GM12875 (cell line): ENCODE measurements around the gene SMAD9.

Experiments
- H3K4me3 ChIP-seq: one replicate; pipeline ENCODE4 v1.5.1; 2011; ENCODE audit warnings: low read depth, low read length, control low read depth
- TF ChIP-seq, protein P1 (sequence below): IDR thresholded peaks from 2 replicates; pipeline ENCODE4 v1.5.1; 2011; ENCODE audit warnings: low read depth, mild to moderate bottlenecking, control low read depth, inconsistent platforms, low read length, moderate library complexity, borderline replicate concordance; ENCODE audit not compliant: insufficient read depth

Gene SMAD9

DNA sequence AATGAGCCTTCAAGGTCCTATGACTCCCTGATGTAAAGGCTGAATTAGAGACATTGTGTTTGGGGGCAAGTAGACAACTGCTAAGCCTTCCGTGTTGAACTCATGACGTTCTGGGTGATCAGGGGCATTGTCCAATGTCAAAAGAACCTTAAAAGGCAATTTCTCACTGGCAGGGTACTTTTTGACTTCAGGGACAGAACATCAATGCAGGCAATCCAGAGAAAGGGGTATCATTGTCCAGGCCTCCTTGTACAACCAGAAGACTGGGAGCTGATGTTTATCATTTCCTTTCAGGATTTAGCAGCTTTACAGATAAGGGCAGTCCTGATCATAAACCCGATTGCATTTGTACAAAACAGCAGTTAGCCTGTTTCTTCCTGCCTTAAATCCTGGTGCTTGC, 25.0 kb upstream of the SMAD9 start:
- no peak overlapping the region for H3K4me3 ChIP-seq
- TF ChIP-seq, protein P1, sequence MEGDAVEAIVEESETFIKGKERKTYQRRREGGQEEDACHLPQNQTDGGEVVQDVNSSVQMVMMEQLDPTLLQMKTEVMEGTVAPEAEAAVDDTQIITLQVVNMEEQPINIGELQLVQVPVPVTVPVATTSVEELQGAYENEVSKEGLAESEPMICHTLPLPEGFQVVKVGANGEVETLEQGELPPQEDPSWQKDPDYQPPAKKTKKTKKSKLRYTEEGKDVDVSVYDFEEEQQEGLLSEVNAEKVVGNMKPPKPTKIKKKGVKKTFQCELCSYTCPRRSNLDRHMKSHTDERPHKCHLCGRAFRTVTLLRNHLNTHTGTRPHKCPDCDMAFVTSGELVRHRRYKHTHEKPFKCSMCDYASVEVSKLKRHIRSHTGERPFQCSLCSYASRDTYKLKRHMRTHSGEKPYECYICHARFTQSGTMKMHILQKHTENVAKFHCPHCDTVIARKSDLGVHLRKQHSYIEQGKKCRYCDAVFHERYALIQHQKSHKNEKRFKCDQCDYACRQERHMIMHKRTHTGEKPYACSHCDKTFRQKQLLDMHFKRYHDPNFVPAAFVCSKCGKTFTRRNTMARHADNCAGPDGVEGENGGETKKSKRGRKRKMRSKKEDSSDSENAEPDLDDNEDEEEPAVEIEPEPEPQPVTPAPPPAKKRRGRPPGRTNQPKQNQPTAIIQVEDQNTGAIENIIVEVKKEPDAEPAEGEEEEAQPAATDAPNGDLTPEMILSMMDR, result no peak

DNA sequence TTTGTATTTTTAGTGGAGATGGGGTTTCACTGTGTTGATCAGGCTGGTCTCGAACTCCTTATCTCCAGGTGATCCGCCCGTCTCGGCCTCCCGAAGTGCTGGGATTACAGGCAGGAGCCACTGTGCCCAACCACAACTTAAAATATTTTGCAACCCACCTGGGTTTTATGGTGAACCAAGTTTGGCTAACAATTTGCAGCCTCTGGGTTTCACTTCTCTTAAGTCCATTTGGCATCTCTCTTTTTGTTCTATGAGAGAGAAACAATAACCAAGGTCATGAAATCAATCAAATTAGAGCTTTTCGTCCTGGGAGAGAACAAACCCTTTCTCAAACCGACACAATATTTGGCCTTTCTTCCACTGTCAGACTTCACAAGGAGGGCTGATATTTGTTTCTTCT, 5.6 kb upstream of the SMAD9 start:
- TF ChIP-seq, protein P1, result no peak

DNA sequence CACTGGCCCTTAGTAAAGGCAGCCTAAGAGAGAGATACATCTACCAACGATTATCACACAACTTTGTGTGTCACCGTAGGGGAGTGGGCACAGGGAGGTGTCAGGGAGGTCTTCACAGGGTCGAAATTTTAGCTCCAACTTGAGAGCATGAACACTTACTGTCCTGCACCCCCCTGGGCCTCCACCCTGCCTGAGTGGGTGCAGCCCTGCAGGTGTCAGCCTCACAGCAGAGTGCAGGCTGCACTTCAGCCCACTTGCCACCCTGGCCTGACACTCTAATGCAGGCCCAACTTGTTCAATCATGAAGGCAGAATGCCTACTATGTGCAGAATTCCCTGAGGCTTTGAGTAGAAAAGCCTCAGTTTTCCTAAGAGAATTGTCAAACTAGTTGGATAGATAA, 4.0 kb upstream of the SMAD9 start:
- no peak overlapping the region for H3K4me3 ChIP-seq

More for the DNA sequence above, 5.6 kb upstream of the SMAD9 start:
- no peak overlapping the region for H3K4me3 ChIP-seq

DNA sequence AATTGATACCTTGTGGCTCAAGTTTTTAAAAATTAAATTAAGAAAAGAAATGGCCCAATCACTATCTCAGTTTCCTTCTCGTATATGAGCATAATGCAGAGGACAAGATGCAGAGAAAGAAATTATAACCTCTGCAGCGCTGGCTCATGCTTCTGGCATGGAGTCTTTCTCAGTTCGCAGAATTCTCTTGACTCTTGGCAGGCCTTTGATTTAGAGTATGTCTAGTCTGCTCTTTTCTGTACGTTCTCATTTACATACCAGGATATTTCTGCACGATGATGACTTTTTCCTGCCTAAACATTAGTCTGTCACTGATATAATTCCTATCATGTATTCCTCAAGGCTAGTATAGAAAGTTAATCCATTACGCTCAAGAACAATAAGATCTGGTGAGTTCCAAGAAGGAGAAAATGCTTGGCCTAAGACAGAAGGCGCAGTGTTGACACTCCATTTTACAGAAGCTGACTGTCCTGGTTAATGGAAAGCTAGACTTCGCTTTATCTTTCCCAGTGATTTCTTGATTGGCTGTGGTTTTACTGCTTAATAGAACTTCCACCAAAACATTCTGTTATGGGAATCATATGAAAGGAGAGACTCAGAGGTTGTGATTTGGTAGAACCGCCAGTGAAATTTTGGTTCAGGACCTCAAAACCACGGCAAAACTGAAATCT, 1.7 kb upstream of the SMAD9 start:
- no peak overlapping the region for H3K4me3 ChIP-seq
- TF ChIP-seq, protein P1, result no peak

More for the DNA sequence above, 4.0 kb upstream of the SMAD9 start:
- TF ChIP-seq, protein P1, result no peak

DNA sequence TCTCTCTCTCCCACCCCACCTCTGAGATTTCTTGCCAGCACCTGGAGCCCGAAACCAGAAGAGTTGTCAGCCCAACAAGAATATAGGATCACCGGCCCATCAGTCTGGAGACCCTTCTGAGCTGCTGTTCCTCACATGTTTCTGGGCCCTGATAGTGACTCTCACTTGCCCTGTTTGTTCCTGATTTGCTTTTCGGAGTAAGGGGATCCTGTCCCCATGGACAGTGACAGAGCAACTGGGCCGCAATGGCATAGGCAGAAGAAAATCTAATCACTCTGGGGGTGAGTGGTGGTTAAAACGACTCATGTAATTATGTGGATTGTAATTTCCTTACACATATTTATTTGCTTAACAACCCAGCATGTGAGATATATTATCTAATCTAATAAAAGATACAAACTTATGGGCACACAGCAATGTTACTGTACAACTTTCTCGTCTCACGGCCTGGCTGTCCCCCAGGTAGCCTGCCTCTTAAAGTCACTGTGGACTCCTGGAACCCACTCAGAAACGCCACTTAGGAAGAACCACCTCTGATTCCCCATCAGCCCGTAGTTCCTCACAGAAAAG, 663 bp upstream of the SMAD9 start:
- TF ChIP-seq, protein P1, result no peak
- no peak overlapping the region for H3K4me3 ChIP-seq

DNA sequence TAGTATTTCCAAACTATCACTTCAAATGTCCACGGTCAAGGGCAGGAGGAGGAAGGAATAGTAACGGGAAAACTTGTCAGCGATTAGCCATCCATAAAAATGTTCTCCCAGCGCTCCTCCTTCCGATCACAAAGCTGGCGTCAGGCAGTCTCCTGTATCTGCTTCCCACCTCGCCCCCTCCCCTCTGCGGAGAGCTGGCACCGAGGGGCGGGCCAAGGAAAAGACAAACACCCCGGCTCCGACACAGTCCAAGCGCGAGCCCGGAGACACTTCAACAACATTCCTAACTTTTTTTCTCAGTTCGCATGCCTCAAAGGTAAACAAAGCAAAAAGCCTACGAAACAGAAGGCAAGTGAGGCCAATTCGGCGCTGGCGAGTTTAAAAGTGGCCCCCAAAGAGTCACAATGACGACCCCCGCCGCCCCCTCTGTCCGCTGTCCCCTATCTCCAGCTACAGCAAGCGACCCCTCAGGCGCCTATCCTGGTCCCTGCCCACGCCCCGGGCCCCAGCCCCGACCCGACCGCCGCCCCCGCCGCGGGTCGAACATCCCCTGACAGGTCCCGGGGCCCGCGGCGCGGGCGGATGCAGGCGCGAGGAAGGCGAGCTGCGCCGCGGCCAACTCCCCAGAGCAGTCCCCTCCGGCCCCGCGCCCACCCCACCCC, 736 bp downstream of the SMAD9 start:
- no peak overlapping the region for H3K4me3 ChIP-seq
- TF ChIP-seq, protein P1, result no peak
